MM.1S (cell line): Measurements from ENCODE around the gene SYCN.

Experiments
- DNase-seq: peaks from one replicate; pipeline ENCODE4 v3.0.0-alpha.2; 2015
- H2AFZ ChIP-seq: fragments of 300-600 bp; sonication (generic); 2 replicates; pipeline ENCODE4 v1.6.0; 2016; ENCODE audit warnings: antibody characterized with exemption, low read length
- H3F3A ChIP-seq: fragments of 300-600 bp; sonication (generic); 2 replicates; pipeline ENCODE4 v1.6.1; 2016; ENCODE audit warnings: mild to moderate bottlenecking, antibody characterized with exemption, low read length, moderate library complexity, mixed read lengths; ENCODE audit not compliant: insufficient read depth
- H3K27ac ChIP-seq: fragments of 300-600 bp; sonication (generic); 2 replicates; pipeline ENCODE4 v1.5.1; 2016; ENCODE audit warnings: mild to moderate bottlenecking, low read length
- H3K27me3 ChIP-seq: fragments of 300-600 bp; sonication (generic); replicated peaks from 2 replicates; pipeline ENCODE4 v1.6.0; 2016; ENCODE audit warnings: low read length; ENCODE audit not compliant: insufficient read depth
- H3K36me3 ChIP-seq: fragments of 300-600 bp; sonication (generic); replicated peaks from 2 replicates; pipeline ENCODE4 v1.6.1; 2016; ENCODE audit warnings: mild to moderate bottlenecking, low read length, mixed read lengths; ENCODE audit not compliant: insufficient read depth
- H3K4me1 ChIP-seq: fragments of 300-600 bp; sonication (generic); 2 replicates; pipeline ENCODE4 v1.6.1; 2016; ENCODE audit warnings: low read length, mixed read lengths
- H3K4me2 ChIP-seq: fragments of 300-600 bp; sonication (generic); 2 replicates; pipeline ENCODE4 v1.6.0; 2016; ENCODE audit warnings: low read depth, low read length
- H3K4me3 ChIP-seq: fragments of 300-600 bp; sonication (generic); 2 replicates; pipeline ENCODE4 v1.5.1; 2016; ENCODE audit warnings: low read length, mixed read lengths
- H3K79me2 ChIP-seq: fragments of 300-600 bp; sonication (generic); 2 replicates; pipeline ENCODE4 v1.6.1; 2016; ENCODE audit warnings: mixed run types, low read length, mixed read lengths
- H3K9ac ChIP-seq: fragments of 300-600 bp; sonication (generic); 2 replicates; pipeline ENCODE4 v1.6.1; 2016; ENCODE audit warnings: low read length, mixed read lengths
- H3K9me2 ChIP-seq: fragments of 300-600 bp; sonication (generic); replicated peaks from 2 replicates; pipeline ENCODE4 v1.6.1; 2016; ENCODE audit warnings: mild to moderate bottlenecking, low read length, mixed read lengths; ENCODE audit not compliant: insufficient read depth
- H3K9me3 ChIP-seq: fragments of 300-600 bp; sonication (generic); replicated peaks from 2 replicates; pipeline ENCODE4 v1.6.1; 2016; ENCODE audit warnings: mild to moderate bottlenecking, low read length, mixed read lengths; ENCODE audit not compliant: insufficient read depth
- H4K20me1 ChIP-seq: fragments of 300-600 bp; sonication (generic); 2 replicates; pipeline ENCODE4 v1.6.1; 2016; ENCODE audit warnings: mild to moderate bottlenecking, low read length, moderate library complexity, mixed read lengths; ENCODE audit not compliant: insufficient read depth
- EZH2 ChIP-seq: fragments of 300-600 bp; sonication (generic); optimal IDR thresholded peaks from 2 replicates; pipeline ENCODE3; 2017; ENCODE audit warnings: low read depth, mild to moderate bottlenecking, antibody characterized with exemption, low read length, mixed read lengths
- EZH2phosphoT487 ChIP-seq: fragments of 300-600 bp; sonication (generic); IDR thresholded peaks from 2 replicates; pipeline ENCODE4 v1.6.1; 2018; ENCODE audit warnings: antibody characterized with exemption, low read length
- TF ChIP-seq, protein P1 (sequence below): fragments of 300-600 bp; sonication (generic); IDR thresholded peaks from 2 replicates; pipeline ENCODE4 v1.5.1; 2016; ENCODE audit warnings: antibody characterized with exemption, low read length, mixed read lengths

The SYCN gene

DNA sequence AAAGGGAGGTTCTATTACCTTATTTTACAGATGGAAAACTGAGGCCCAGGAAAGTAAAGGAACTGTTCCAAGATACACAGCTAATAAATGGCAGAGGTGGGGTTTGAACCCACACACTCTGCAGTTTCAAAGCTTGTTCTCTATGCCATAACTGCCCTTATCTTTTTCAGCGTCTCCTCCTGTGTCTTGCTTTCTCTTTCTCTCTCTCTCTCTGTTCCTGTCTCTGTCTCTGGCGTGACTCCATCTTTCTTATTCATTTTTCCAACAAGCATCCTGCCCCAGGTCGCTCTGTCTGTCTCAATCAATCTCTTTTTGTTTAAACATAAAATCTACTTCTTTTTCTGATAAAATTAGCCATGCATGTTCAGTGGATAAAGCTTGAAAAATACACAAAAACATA lies 47.8 kb upstream of the SYCN start:
- Histone ChIP-seq H3K27ac (no peak overlapping the region), H3F3A (no peaks in the 10 kb centered on the region), H3K27me3 (peaks cover 74% of the 10 kb centered on the region), H3K9me2 (no peaks in the 10 kb centered on the region), H4K20me1 (no peaks in the 10 kb centered on the region), H3K36me3 (no peaks in the 10 kb centered on the region), H3K4me3 (no peak overlapping the region), H3K4me2 (no peak overlapping the region), H3K4me1 (no peaks in the 10 kb centered on the region), H3K79me2 (no peaks in the 10 kb centered on the region), H3K9ac (no peak overlapping the region), H2AFZ (no peak overlapping the region), H3K9me3 (no peaks in the 10 kb centered on the region)
- no peak for DNase-seq
- TF ChIP-seq, protein P1, sequence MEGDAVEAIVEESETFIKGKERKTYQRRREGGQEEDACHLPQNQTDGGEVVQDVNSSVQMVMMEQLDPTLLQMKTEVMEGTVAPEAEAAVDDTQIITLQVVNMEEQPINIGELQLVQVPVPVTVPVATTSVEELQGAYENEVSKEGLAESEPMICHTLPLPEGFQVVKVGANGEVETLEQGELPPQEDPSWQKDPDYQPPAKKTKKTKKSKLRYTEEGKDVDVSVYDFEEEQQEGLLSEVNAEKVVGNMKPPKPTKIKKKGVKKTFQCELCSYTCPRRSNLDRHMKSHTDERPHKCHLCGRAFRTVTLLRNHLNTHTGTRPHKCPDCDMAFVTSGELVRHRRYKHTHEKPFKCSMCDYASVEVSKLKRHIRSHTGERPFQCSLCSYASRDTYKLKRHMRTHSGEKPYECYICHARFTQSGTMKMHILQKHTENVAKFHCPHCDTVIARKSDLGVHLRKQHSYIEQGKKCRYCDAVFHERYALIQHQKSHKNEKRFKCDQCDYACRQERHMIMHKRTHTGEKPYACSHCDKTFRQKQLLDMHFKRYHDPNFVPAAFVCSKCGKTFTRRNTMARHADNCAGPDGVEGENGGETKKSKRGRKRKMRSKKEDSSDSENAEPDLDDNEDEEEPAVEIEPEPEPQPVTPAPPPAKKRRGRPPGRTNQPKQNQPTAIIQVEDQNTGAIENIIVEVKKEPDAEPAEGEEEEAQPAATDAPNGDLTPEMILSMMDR = no peak
- TF ChIP-seq EZH2 (no peak), EZH2phosphoT487 (no peak)

DNA sequence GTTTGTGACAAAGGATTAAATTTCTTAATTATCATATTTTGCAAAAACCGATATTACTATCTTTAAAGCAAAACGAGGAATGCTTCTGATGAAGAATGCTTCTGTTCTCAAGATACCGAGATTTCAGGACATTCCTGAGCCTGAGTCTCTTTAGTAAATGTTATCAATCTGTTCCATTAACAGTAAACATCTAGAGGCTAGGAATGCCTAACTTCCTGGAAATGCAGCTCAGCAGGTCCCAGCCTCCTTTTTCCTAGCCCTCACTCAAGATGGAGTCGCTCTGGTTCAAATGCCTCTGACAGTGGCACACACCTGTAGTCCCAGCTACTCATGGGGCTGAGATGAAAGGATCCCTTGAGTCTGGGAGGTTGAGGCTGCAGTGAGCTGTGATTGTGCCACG lies 47.0 kb upstream of the SYCN start:
- Histone ChIP-seq H2AFZ (no peak overlapping the region), H3K9ac (no peak overlapping the region), H3K4me2 (no peak overlapping the region), H3F3A (no peaks in the 10 kb centered on the region), H3K4me1 (no peaks in the 10 kb centered on the region), H3K9me3 (no peaks in the 10 kb centered on the region), H3K27ac (no peak overlapping the region), H3K79me2 (no peaks in the 10 kb centered on the region), H4K20me1 (no peaks in the 10 kb centered on the region), H3K27me3 (peaks cover 68% of the 10 kb centered on the region), H3K4me3 (no peak overlapping the region), H3K36me3 (no peaks in the 10 kb centered on the region), H3K9me2 (no peaks in the 10 kb centered on the region)
- TF ChIP-seq EZH2 (no peak), EZH2phosphoT487 (no peak)
- TF ChIP-seq, protein P1 = no peak
- no peak for DNase-seq

DNA sequence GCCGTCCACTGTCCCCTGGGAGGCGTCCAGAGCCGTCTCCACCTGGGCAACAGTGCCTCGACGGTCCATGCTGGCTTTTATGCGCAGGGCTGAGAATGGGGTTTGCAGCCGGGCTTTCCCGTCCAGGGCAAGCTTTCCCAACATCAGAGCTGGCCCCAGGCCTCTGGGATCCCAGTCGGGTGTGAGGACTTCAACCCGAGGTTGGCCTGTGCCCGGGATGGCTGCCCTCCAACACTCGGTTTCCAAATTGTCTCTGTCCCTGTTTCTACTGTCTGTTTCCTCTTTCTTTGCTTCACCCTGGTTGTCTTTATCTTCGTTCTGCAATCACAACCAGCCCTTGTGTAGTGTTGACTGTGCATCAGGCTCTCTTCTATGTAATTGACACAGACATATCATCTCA lies 44.7 kb upstream of the SYCN start, which contains the start of gene IFNL4:
TSS of gene IFNL4 (minus strand) at position 51 of the 400 bp plus-strand sequence.
- no peak within 1 kb of the TSS for H2AFZ ChIP-seq
- no peaks in the 10 kb centered on the region for H3K9me3 ChIP-seq
- no peak within 1 kb of the TSS for H3K4me3 ChIP-seq
- no peaks in the 10 kb centered on the region for H4K20me1 ChIP-seq
- H3K9ac ChIP-seq = no peak within 1 kb of the TSS
- H3K4me1 ChIP-seq = no peaks in the 10 kb centered on the region
- no peak within 1 kb of the TSS for H3K4me2 ChIP-seq
- H3K36me3 ChIP-seq = no peaks in the 10 kb centered on the region
- TF ChIP-seq EZH2 = no peak
- no peak for TF ChIP-seq EZH2phosphoT487
- TF ChIP-seq, protein P1 = no peak
- H3K27ac ChIP-seq = no peak within 1 kb of the TSS
- H3F3A ChIP-seq = no peaks in the 10 kb centered on the region
- no peaks in the 10 kb centered on the region for H3K9me2 ChIP-seq
- H3K27me3 ChIP-seq = peaks cover 49% of the 10 kb centered on the region
- DNase-seq = no peak
- H3K79me2 ChIP-seq = no peaks in the 10 kb centered on the region
